ENCODE measurements around the gene PSG5.

GRCh38 chr19:43132696-43133095 is 53.6 kb downstream of the PSG5 start:
- TF ChIP-seq EGR1 (IDR thresholded peaks at IDR 0.05) (no peak), TCF12 (IDR thresholded peaks at IDR 0.05; ENCODE audit: low read depth) (no peak), RAD21 (IDR thresholded peaks at IDR 0.05; ENCODE audit: low read depth) (no peak), EP300 (IDR thresholded peaks at IDR 0.05; ENCODE audit: borderline replicate concordance) (no peak), TAF1 (IDR thresholded peaks at IDR 0.05; ENCODE audit: low read depth) (no peak), YY1 (IDR thresholded peaks at IDR 0.05; ENCODE audit: low read depth) (no peak), CREB1 (IDR thresholded peaks at IDR 0.05; ENCODE audit: low read depth) (no peak), MAX (IDR thresholded peaks at IDR 0.05) (no peak)
- TF ChIP-seq, protein P1, sequence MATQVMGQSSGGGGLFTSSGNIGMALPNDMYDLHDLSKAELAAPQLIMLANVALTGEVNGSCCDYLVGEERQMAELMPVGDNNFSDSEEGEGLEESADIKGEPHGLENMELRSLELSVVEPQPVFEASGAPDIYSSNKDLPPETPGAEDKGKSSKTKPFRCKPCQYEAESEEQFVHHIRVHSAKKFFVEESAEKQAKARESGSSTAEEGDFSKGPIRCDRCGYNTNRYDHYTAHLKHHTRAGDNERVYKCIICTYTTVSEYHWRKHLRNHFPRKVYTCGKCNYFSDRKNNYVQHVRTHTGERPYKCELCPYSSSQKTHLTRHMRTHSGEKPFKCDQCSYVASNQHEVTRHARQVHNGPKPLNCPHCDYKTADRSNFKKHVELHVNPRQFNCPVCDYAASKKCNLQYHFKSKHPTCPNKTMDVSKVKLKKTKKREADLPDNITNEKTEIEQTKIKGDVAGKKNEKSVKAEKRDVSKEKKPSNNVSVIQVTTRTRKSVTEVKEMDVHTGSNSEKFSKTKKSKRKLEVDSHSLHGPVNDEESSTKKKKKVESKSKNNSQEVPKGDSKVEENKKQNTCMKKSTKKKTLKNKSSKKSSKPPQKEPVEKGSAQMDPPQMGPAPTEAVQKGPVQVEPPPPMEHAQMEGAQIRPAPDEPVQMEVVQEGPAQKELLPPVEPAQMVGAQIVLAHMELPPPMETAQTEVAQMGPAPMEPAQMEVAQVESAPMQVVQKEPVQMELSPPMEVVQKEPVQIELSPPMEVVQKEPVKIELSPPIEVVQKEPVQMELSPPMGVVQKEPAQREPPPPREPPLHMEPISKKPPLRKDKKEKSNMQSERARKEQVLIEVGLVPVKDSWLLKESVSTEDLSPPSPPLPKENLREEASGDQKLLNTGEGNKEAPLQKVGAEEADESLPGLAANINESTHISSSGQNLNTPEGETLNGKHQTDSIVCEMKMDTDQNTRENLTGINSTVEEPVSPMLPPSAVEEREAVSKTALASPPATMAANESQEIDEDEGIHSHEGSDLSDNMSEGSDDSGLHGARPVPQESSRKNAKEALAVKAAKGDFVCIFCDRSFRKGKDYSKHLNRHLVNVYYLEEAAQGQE (IDR thresholded peaks at IDR 0.05; ENCODE audit: low read depth): no peak
- TF ChIP-seq, protein P2, sequence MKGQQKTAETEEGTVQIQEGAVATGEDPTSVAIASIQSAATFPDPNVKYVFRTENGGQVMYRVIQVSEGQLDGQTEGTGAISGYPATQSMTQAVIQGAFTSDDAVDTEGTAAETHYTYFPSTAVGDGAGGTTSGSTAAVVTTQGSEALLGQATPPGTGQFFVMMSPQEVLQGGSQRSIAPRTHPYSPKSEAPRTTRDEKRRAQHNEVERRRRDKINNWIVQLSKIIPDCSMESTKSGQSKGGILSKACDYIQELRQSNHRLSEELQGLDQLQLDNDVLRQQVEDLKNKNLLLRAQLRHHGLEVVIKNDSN (IDR thresholded peaks at IDR 0.05): no peak
